Cardiac muscle cell (in vitro differentiated cells and primary cell): ENCODE results near the gene PARPBP. TPM values are rescaled to one million over a fixed set of nuclear protein-coding genes. Genes with fewer than 3 reads are reported as not detected.
"Not testable (repeated sequence)": the region's sequence is repeated elsewhere in the genome, so short reads cannot be mapped to it uniquely, and the experiment has no call there.

Experiments used
- DNase-seq, 2 donors: peaks; one replicate each; pipeline versions ENCODE4 v3.0.0 to v3.0.0-alpha.2; 2010 to 2017; ENCODE audit warnings: low read depth in 1 of 2, low spot score in 1 of 2
- H3K27ac ChIP-seq: fragments of 200-600 bp; sonication (generic); 2 replicates; pipeline ENCODE4 v1.5.1; 2016
- H3K27me3 ChIP-seq: fragments of 200-600 bp; sonication (generic); 2 replicates; pipeline ENCODE4 v1.6.0; 2016; ENCODE audit warnings: control low read depth
- H3K36me3 ChIP-seq: fragments of 200-600 bp; sonication (generic); 2 replicates; pipeline ENCODE4 v1.5.1; 2016; ENCODE audit warnings: control low read depth
- H3K4me1 ChIP-seq: fragments of 200-600 bp; sonication (generic); 2 replicates; pipeline ENCODE4 v1.8.1; 2017; ENCODE audit warnings: low read depth, mild to moderate bottlenecking, mixed run types
- H3K4me3 ChIP-seq: fragments of 200-600 bp; sonication (generic); 2 replicates; pipeline ENCODE4 v1.5.1; 2016; ENCODE audit warnings: mild to moderate bottlenecking
- H3K9me3 ChIP-seq: fragments of 200-600 bp; sonication (generic); 2 replicates; pipeline ENCODE4 v1.5.1; 2017; ENCODE audit warnings: low read depth, mild to moderate bottlenecking, control low read depth
- CTCF ChIP-seq: IDR thresholded peaks from 2 replicates; pipeline ENCODE4 v1.5.1; 2012; ENCODE audit warnings: low read depth, mild to moderate bottlenecking, low read length
- polyA plus RNA-seq: library from polyadenylated mRNA; unstranded; fragments of >200 nt; fragmentation: Nextera tagmentation; extraction: Ambion mirVana; gene quantifications from 2 replicates; pipeline ENCODE4 v1.2.1, GENCODE V29; 2016
- total RNA-seq: library from RNA; depleted of rRNA; stranded (reverse); fragments of >200 nt; gene quantifications from 2 replicates; pipeline ENCODE4 v1.2.3, GENCODE V29; 2016

Gene PARPBP
- total and polyA plus RNA-seq, 2 experiments from 2014 or later = 7.7 to 8.2 TPM

- no peaks in the 10 kb centered on the region for H3K27me3 ChIP-seq
- H3K9me3 ChIP-seq = no peaks in the 10 kb centered on the region
- H3K27ac ChIP-seq = no peak overlapping the region
- no peak overlapping the region for H3K4me3 ChIP-seq
- TF ChIP-seq CTCF = no peak
- DNase-seq = no peak
- H3K36me3 ChIP-seq = no peaks in the 10 kb centered on the region
- no peaks in the 10 kb centered on the region for H3K4me1 ChIP-seq
Observed at GRCh38 chr12:102220736-102221135, 100.8 kb downstream of the PARPBP start.

GRCh38 chr12:102227954-102228353 is 108.0 kb downstream of the PARPBP start:
- no peak for TF ChIP-seq CTCF
- H3K27me3 ChIP-seq = no peaks in the 10 kb centered on the region
- no peak overlapping the region for H3K4me3 ChIP-seq
- H3K27ac ChIP-seq = no peak overlapping the region
- H3K9me3 ChIP-seq = no peaks in the 10 kb centered on the region
- H3K4me1 ChIP-seq = peaks cover 10% of the 10 kb centered on the region
- H3K36me3 ChIP-seq = no peaks in the 10 kb centered on the region
- no peak for DNase-seq

- no peaks in the 10 kb centered on the region for H3K27me3 ChIP-seq
- H3K27ac ChIP-seq = peak overlapping the region; percentile 18
- DNase-seq = no peak
- TF ChIP-seq CTCF = no peak
- no peak overlapping the region for H3K4me3 ChIP-seq
- H3K4me1 ChIP-seq = peaks cover 10% of the 10 kb centered on the region
- H3K36me3 ChIP-seq = no peaks in the 10 kb centered on the region
- H3K9me3 ChIP-seq = no peaks in the 10 kb centered on the region
Observed at GRCh38 chr12:102232036-102232435, 112.1 kb downstream of the PARPBP start.

GRCh38 chr12:102232446-102232845 is 112.5 kb downstream of the PARPBP start:
- Histone ChIP-seq H3K27ac (peak overlapping the region; percentile 18), H3K36me3 (no peaks in the 10 kb centered on the region), H3K4me3 (no peak overlapping the region), H3K4me1 (peaks cover 10% of the 10 kb centered on the region), H3K9me3 (no peaks in the 10 kb centered on the region), H3K27me3 (no peaks in the 10 kb centered on the region)
- TF ChIP-seq CTCF = no peak
- DNase-seq = peak; percentile 4 to 46

GRCh38 chr12:102234599-102234998 is 114.6 kb downstream of the PARPBP start:
- no peak for DNase-seq
- Histone ChIP-seq H3K36me3 (no peaks in the 10 kb centered on the region), H3K9me3 (no peaks in the 10 kb centered on the region), H3K27me3 (no peaks in the 10 kb centered on the region), H3K4me1 (peaks cover 10% of the 10 kb centered on the region), H3K4me3 (no peak overlapping the region), H3K27ac (no peak overlapping the region)
- no peak for TF ChIP-seq CTCF

- DNase-seq, H3K36me3 ChIP-seq, H3K9me3 ChIP-seq, H3K4me1 ChIP-seq, H3K27me3 ChIP-seq, H3K27ac ChIP-seq, H3K4me3 ChIP-seq: not testable (repeated sequence)
Observed at GRCh38 chr12:102240859-102241258, 120.9 kb downstream of the PARPBP start.

Other genes with a start within 250 kb of the PARPBP start
- gene DRAM1, start 242.6 kb upstream of the PARPBP start, total RNA-seq = 0.04 and 0.06 TPM in 2 replicates
- 0.16 and 0.56 TPM in 2 replicates for gene DRAM1, start 242.6 kb upstream of the PARPBP start, polyA plus RNA-seq
- gene WASHC3, start 58.2 kb upstream of the PARPBP start, total RNA-seq = 40.0 and 54.8 TPM in 2 replicates
- gene WASHC3, start 58.2 kb upstream of the PARPBP start, polyA plus RNA-seq = 81.3 and 89.2 TPM in 2 replicates
- 46.4 and 49.0 TPM in 2 replicates for gene NUP37, start 69 bp upstream of the PARPBP start, total RNA-seq
- gene NUP37, start 69 bp upstream of the PARPBP start, polyA plus RNA-seq = 45.5 and 58.8 TPM in 2 replicates
- gene PMCH, start 77.7 kb downstream of the PARPBP start, total RNA-seq = not detected in 2 replicates
- gene PMCH, start 77.7 kb downstream of the PARPBP start, polyA plus RNA-seq = not detected in 2 replicates